CD4-positive, alpha-beta T cell treated with Interferon gamma for 1 hour (primary cell): ENCODE data around the gene PPIB.

Source experiments
- DNase-seq: peaks from one replicate; pipeline ENCODE4 v3.0.0-alpha.2; 2020

Gene PPIB

DNA sequence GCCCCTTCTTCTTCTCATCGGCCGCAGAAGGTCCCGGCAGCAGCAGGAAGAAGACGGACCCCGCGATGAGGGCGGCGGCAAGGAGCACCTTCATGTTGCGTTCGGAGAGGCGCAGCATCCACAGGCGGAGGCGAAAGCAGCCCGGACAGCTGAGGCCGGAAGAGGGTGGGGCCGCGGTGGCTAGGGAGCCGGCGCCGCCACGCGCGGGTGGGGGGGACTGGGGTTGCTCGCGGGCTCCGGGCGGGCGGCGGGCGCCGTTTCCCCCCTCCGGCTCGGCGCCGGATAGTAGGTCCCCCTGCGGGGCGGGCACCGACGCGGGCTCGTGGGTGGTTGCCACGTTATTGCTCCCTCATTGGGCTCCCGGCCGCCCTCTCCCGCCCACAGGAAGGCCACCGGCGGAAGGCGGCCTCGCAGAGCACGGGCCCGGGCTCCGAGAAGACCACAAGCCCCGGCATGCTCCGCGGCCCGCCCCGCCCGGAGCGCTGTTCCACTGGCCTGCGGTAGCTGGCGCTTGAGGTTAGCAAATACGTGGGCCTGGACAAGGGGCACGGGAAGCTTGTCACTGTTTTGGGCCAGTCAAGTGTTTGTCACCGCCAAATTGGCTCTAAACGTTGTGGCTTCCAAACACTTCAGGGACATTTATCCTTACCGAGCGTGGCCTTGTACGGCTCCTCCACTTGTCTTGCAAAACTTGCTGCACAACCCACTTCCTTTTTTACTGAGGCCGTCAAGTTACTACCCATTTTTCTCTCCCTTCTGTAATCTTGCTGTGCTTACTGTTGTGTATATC lies at the start of gene PPIB:
Gene PPIB, minus strand, starts transcription at position 154 of the 790 bp plus-strand sequence. Its CDS starts 36 bp downstream, at position 118.
- peak; percentile 97 for DNase-seq

DNA sequence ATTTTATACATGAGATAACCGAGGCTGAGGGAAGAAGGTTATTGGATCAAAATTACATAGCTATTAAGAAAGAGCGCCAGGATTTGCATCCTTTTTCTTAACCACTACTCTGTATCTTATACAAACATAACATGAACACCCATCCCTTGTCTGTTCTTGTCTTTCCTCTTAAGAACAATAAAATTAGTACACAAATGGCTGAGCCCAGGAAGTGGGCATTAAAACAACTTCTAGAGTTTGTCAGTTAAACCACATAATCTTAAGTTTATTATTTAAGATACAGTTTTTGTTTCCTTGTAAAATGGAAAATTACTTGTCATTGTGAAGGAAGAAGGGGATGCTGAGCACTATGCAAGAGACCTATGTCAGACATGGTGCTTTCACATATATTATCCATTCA lies 48.9 kb upstream of the PPIB start:
- no peak for DNase-seq

GRCh38 chr15:64210371-64210770 lies 47.5 kb upstream of the PPIB start:
- no peak for DNase-seq

GRCh38 chr15:64209680-64210334 lies 47.0 kb upstream of the PPIB start:
- DNase-seq = no peak

- DNase-seq = no peak
Measured at GRCh38 chr15:64205202-64205601, 42.4 kb upstream of the PPIB start.

DNA sequence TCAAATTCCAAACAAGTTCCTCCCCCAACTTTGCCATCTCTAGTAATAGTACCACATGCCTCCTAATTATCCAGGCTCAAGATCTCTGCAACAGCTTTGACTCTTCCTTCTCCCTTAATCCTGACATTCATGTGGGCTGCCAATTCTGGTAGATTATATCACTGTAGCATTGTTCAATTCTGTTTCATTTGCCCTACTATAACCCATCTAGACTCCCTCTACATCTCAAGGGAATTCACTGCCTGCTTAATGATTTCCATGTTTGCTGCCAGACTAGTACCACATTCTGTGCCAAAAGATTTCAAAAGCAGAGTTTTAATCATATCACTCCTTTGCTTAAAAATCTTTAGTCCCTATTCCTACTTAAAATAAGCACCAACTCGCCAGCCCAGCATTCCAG lies 34.6 kb upstream of the PPIB start:
- no peak for DNase-seq

- no peak for DNase-seq
Measured at GRCh38 chr15:64193971-64194370, 31.1 kb upstream of the PPIB start.

DNA sequence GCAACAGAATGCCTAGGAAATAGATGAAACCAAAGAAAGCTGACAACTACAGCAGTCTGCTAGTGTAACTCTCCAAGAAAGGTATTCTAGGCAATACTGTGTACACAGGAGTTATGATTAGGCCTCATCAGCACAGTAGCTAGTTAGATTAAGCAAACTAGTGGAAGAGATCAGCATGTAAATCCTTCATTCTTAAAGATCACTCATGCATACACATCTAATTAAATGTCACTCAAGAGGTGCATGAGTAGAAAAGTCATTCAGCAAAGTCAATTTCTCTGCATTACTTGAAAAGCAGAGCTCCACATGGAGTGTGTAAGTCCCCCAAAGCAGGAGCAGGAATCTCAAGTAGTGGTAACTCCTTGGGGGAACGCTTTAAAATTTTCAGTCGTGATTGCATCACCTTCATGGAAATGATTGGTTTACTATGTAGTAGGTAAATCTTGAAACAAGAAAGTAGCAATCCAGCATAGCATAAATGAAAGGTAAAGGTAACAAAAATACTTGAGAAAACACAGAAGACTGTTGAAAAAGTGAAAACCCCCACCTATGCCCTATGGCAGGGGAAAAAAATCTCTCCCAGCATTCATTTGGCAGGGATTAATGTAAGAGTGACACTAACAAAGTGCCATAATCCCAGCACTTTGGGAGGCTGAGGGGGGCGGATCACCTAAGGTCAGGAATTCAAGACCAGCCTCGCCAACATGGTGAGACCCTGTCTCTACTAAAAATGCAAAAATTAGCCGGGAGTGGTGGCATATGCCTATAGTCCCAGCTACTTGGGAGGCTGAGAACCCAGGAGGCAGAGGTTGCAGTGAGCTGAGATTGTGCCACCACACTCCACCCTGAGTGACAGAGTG lies 29.4 kb upstream of the PPIB start:
- DNase-seq = no peak

DNA sequence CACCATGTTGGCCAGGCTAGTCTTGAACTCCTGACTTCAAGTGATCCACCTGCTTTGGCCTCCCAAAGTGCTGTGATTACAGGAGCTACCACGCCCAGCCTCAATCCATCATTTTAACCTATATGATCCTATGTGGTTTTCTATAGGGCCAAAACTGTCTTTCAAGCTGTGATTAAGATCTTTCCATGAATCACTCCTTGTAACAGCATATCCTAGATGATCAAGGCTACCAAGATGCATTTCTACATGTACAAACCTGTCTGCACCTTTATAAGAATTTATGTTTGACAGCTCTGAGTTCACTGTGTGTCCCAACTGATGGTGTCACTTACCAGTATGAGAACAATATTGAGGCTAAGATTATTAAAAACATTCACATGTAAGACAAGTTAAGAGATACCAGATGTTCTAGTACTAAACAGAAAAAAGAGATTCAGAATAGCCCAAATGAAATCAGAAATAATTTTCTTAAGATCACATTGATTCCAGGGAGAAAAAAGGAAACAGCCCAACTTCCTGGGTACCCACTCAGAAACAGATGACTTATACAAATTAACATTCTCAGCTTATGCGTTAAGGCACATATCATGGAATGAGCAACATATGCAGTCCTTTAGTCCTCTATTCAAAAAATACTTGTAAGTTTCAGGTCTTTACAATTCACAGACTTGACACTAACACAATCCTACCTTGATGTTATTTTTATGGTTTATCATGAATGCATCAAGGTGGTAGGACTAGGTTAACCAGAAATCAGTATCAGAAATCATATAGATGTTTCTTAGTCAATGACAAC lies 24.8 kb upstream of the PPIB start:
- no peak for DNase-seq

DNA sequence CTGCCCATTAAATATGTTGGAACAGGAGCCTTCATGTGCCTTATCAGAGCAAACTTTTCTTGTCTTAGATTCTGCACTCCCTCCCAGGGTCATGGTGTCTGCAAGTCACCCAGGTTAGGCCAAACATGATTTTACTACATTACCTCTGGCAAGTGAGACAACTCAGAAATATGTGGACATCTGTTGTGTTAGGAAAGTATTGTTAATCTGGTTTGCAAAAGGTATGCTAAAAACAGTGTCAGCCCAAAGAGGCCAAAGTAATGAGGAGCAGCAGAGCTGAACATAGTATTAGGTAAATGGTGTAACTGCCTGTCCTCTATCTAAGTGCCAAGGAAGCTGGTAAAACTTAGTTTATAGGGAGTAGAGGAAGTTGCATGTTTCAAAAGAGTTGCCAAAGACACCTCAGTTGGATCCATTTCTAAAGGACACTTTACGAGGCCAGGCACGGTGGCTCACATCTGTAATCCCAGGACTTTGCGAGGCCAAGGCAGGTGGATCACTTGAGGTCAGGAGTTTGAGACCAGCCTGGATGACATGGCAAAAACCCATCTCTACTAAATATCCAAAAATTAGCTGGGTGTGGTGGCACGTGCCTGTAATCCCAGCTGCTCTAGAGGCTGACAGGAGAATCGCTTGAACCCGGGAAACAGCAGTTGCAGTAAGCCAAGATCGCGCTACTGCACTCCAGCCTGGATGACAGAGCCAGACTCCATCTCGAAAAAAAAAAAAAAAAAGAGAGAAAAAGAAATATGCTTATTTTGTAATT lies 22.5 kb upstream of the PPIB start:
- DNase-seq = no peak

DNA sequence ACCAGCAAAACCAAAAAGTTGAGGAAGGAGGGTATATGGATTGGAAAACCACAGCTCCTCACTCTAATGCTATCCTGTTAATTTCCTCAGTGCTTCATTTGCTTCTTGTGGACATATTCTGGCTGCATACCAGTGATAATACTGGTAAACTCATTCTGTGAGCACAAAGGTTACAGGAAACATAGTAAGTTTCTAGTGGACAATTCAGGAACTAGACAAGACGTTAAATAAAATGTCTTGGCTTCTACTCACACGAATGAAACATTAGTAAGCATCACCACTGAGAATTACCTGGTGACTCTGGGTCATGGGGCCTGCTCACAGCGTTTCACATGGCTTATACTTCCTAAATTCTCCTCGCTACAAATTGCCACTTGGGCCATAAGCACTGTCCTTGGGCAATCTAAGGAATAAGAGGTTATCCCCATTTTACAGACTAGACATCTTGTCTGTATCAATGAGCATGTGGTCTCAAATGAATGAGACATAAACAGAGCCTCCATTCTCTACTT lies 20.1 kb upstream of the PPIB start:
- DNase-seq = no peak

DNA sequence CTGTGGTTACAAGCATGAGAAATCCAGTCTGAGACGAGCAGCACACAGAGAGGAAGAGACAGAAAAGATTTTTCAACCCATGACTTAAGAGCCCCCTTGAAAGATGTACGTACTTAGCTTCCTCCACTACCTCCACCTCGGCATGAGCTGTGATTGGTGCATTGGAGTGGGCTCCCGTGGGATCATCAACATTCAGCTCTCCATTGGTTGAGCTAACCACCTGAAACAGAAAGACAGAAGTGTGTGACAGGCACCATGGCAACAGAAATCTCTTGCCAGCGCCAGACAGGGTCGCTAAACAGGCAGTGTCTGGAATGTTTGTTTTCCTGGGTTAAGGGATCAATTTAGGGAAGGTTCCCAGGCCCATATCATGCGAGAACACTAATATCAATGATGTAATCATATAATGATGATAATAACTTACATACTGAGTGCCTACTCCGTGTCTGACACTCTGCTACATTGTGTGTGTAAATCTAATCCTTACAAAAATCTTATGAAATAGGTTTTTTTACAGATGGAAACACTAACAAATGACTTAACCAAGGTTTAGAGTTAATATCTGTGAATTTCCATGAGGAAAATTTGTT lies 17.5 kb upstream of the PPIB start:
- peak; percentile 70 for DNase-seq

GRCh38 chr15:64166102-64166890 lies 3.5 kb upstream of the PPIB start:
- DNase-seq = no peak

GRCh38 chr15:64164436-64164835 lies 1.6 kb upstream of the PPIB start:
- DNase-seq = no peak

DNA sequence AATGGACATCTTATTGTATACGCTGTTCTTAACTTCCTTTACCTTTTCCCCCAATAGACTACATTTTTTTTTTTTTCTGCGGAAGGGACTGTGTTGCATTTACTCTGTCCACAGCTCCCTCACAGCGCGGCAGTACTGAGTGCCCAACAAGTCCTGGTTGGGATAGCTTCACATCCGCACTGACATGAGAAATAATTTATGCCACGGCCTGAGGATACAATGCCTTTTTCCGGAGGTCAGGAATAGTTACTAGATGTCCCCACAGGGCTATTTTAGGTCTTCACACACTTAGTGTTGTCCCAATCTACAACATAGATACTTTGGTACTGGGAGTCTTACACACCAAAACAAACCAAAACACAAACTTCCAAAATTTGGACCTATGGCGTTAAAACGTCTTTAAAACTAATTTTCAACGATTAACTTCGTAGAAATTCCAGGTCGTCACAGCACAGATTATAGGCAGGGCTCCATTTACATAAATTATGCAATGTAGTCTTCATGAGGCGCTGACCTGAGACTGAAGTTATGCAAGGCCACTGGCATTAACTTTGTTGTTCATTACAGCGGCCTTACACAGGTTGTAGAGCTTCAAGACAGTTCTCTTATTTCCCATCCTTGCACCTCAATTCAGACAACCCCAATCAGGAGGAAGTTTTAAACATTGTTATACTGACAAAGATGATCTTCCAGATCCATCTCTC lies 989 bp upstream of the PPIB start:
- DNase-seq = no peak

DNA sequence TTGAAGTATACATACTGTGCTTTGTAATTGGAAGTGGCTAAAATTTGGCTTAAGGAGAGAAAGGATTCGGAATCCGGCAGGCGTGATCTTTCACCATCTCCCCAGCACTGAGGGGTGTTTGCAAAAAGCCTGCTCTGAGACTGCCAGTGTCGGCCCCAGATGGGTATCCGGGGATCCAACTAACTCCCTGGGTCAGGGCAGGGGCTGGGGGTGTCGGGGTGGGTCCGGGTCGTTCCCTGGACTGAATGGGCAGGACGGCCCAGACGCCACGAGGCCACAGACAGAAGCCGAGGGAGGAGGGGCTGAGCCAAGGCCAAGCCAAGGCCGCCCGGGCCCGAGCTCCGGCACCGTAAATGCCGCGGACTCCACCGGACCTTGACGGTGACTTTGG lies 349 bp downstream of the PPIB start:
- no peak for DNase-seq

DNA sequence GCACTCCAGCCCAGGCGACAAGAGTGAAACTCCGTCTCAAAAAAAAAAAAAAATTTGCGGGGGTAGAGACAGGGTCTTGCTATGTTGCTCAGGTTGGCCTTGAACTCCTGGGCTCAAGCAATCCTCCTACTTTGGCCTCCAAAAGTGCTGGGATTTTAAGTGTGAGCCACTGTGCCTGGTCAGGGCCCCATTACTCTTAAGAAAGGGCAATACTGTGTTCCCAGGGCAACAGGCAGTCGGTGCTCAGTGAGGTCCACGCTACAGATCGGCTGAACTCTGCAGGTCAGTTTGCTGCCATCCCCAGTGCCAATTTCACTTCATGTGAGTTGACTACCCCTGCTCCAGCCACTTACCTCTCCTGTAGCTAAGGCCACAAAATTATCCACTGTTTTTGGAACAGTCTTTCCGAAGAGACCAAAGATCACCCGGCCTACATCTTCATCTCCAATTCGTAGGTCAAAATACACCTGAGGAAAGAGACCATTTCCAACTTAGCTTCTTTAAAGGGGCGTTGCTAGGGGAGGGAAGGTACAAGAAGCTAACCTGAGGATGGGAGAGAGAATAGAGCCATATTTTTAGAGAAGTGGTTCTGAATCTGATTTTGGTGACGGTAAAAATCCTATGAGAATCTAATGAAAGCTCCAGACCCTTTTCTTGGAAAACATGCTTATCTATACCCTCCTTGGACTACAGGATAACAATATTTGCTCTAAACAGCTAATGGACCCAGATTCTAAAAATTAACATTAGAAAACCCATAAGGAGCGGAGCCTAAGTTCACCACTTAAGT lies 939 bp downstream of the PPIB start:
- DNase-seq = no peak

DNA sequence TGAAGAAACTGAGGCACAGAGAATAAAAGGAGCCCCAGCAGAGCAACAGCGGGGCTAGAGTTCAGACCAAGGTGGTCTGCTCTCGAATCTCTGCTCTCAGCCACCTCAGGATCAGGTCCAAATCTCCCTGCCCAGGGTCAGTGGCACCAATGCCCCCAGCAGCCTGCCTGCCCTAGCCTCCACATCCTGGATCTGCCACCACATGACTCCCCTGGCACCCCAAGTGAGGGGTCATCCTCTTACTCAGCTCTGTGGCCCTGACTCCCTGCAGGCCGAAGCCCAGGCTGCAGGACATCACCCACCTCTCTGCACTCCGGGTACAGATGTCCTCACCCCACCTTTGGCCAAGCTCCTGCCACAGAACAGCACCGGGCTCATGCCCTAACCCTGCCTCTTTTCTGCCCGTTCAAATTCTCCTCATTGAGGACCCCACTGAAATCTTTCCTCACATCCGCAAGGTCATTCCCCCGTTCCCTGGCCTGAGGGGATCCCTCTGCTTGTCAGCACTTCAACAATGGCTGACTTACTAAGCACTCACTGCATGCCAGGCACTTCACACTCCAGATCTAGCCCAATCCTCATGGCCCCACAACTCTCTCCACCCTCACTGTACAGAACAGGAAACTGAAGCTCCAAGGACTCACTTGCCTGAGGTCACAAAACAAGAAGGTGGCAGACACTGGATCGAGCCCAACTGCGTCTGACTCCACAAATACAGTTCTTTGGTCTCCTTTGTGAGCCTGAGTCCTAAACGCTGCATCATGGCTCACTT lies 4.3 kb downstream of the PPIB start:
- DNase-seq = no peak
